HepG2 (cell line): Measurements from ENCODE around the gene PRSS36. TPM values are rescaled to one million over a fixed set of nuclear protein-coding genes. Genes with fewer than 3 reads are reported as not detected.

Experiments
- ATF1 ChIP-seq: IDR thresholded peaks from 2 replicates; pipeline ENCODE4 v1.6.1; 2016; ENCODE audit warnings: mild to moderate bottlenecking, control low read depth
- CBFB ChIP-seq: sonication (generic); formaldehyde crosslinking; IDR thresholded peaks from 2 replicates; pipeline ENCODE4 v1.4.0; 2020; ENCODE audit warnings: missing genetic modification reagents
- MIER2 ChIP-seq: IDR thresholded peaks from 2 replicates; pipeline ENCODE4 v1.6.1; 2016; ENCODE audit warnings: missing biosample characterization, missing genetic modification reagents
- MYNN ChIP-seq: sonication (generic); formaldehyde crosslinking; IDR thresholded peaks from 2 replicates; pipeline ENCODE4 v1.4.0; 2020; ENCODE audit warnings: mild to moderate bottlenecking, low read depth, missing genetic modification reagents
- NFYC ChIP-seq: IDR thresholded peaks from 2 replicates; pipeline ENCODE4 v1.6.1; 2016; ENCODE audit warnings: missing genetic modification reagents, missing compliant biosample characterization
- NKX3-1 ChIP-seq: sonication (generic); formaldehyde crosslinking; IDR thresholded peaks from 2 replicates; pipeline ENCODE4 v1.5.0; 2020; ENCODE audit warnings: missing genetic modification reagents
- NONO ChIP-seq, 2 experiments: fragments of 450-650 bp in 1 of 2; sonication (generic) in 1 of 2; formaldehyde crosslinking in 1 of 2; IDR thresholded peaks in 1 of 2; conservative IDR thresholded peaks in 1 of 2; 2 replicates each; pipeline versions ENCODE4 v1.6.1 to v1.8.0; 2017 to 2022; ENCODE audit warnings: mild to moderate bottlenecking in 1 of 2, missing genetic modification reagents in 1 of 2, moderate library complexity in 1 of 2
- NR2F2 ChIP-seq: IDR thresholded peaks from 2 replicates; pipeline ENCODE4 v1.6.1; 2012; ENCODE audit warnings: low read depth, inconsistent platforms, borderline replicate concordance
- TGIF2 ChIP-seq: IDR thresholded peaks from 2 replicates; pipeline ENCODE4 v1.6.1; 2016; ENCODE audit warnings: control low read depth, missing compliant biosample characterization
- XRCC5 ChIP-seq: fragments of 200-400 bp; formaldehyde crosslinking; optimal IDR thresholded peaks from 2 replicates; pipeline ENCODE3; 2017; ENCODE audit warnings: mild to moderate bottlenecking, low read length
- ZNF335 ChIP-seq: sonication (generic); formaldehyde crosslinking; IDR thresholded peaks from 2 replicates; pipeline ENCODE4 v1.4.0; 2020; ENCODE audit warnings: missing genetic modification reagents
- ZNF501 ChIP-seq: sonication (generic); formaldehyde crosslinking; IDR thresholded peaks from 2 replicates; pipeline ENCODE4 v1.5.1; 2020; ENCODE audit warnings: mild to moderate bottlenecking, moderate library complexity, missing genetic modification reagents
- ZNF772 ChIP-seq: sonication (generic); formaldehyde crosslinking; IDR thresholded peaks from 2 replicates; pipeline ENCODE4 v1.5.0; 2020; ENCODE audit warnings: mild to moderate bottlenecking, missing genetic modification reagents
- ZNF776 ChIP-seq: sonication (generic); formaldehyde crosslinking; IDR thresholded peaks from 2 replicates; pipeline ENCODE4 v1.4.0; 2020; ENCODE audit warnings: mild to moderate bottlenecking, missing genetic modification reagents
- polyA plus RNA-seq, 8 experiments: library from polyadenylated mRNA; depleted of rRNA in 3 of 8; stranded (reverse) in 7 of 8; unstranded in 1 of 8; fragments of >200 nt; fragmentation: Illumina TruSeq in 4 of 8; extraction: Trizol in 4 of 8; gene quantifications; 2 replicates each; pipeline versions ENCODE4 v1.2.1 to v1.2.3, GENCODE V29; 2011 to 2016; ENCODE audit warnings: low read depth in 4 of 8, missing spikeins in 1 of 8, mixed read lengths in 1 of 8; ENCODE audit not compliant: insufficient read depth in 1 of 8
- total RNA-seq, 5 experiments: library from RNA; depleted of rRNA; stranded (reverse); fragments of >200 nt; fragmentation: Illumina TruSeq; extraction: Trizol; gene quantifications; 2 replicates each; pipeline ENCODE4 v1.2.3, GENCODE V29; 2016; ENCODE audit warnings: low read depth in 1 of 5
- TF ChIP-seq, protein P1 (sequence below): sonication (generic); formaldehyde crosslinking; IDR thresholded peaks from 2 replicates; pipeline ENCODE4 v1.5.0; 2020; ENCODE audit warnings: mild to moderate bottlenecking, missing genetic modification reagents
- TF ChIP-seq, protein P2 (sequence below): IDR thresholded peaks from 2 replicates; pipeline ENCODE4 v1.6.1; 2016; ENCODE audit warnings: low read depth
- TF ChIP-seq, protein P3 (sequence below): IDR thresholded peaks from 2 replicates; pipeline ENCODE4 v1.4.0; 2020; ENCODE audit warnings: mild to moderate bottlenecking, missing genetic modification reagents
- TF ChIP-seq, protein P4 (sequence below): IDR thresholded peaks from 2 replicates; pipeline ENCODE4 v1.6.1; 2018; ENCODE audit warnings: missing genetic modification reagents
- TF ChIP-seq, protein P5 (sequence below): sonication (generic); formaldehyde crosslinking; IDR thresholded peaks from 2 replicates; pipeline ENCODE4 v1.5.0; 2020; ENCODE audit warnings: missing genetic modification reagents

PRSS36 gene
- total and polyA plus RNA-seq, 2 of the 13 experiments (the other 11 are each of a cell fraction or from before 2014, with no cell fraction given), result 1.5 to 2.1 TPM

- TF ChIP-seq, protein P1, sequence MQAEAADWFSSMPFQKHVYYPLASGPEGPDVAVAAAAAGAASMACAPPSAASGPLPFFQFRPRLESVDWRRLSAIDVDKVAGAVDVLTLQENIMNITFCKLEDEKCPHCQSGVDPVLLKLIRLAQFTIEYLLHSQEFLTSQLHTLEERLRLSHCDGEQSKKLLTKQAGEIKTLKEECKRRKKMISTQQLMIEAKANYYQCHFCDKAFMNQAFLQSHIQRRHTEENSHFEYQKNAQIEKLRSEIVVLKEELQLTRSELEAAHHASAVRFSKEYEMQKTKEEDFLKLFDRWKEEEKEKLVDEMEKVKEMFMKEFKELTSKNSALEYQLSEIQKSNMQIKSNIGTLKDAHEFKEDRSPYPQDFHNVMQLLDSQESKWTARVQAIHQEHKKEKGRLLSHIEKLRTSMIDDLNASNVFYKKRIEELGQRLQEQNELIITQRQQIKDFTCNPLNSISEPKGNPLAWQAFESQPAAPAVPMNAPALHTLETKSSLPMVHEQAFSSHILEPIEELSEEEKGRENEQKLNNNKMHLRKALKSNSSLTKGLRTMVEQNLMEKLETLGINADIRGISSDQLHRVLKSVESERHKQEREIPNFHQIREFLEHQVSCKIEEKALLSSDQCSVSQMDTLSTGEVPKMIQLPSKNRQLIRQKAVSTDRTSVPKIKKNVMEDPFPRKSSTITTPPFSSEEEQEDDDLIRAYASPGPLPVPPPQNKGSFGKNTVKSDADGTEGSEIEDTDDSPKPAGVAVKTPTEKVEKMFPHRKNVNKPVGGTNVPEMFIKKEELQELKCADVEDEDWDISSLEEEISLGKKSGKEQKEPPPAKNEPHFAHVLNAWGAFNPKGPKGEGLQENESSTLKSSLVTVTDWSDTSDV (CRISPR knock-in tag), result peak; percentile 78
- peak; percentile 99 for TF ChIP-seq NONO (IDR thresholded peaks at IDR 0.05)
- peak; percentile 90 for TF ChIP-seq NONO (CRISPR knock-in tag; conservative IDR thresholded peaks at IDR 0.05)
- TF ChIP-seq MYNN, result no peak; the same call in 1 of the 2 replicates
- peak; percentile 83; the same call in 1 of the 2 replicates for TF ChIP-seq ZNF776 (CRISPR knock-in tag)
- TF ChIP-seq ZNF772 (CRISPR knock-in tag), result peak; percentile 52
- TF ChIP-seq NKX3-1 (CRISPR knock-in tag), result peak; percentile 95
- TF ChIP-seq ZNF501 (CRISPR knock-in tag), result peak; percentile 96
- peak; percentile 89 for TF ChIP-seq TGIF2
- TF ChIP-seq, protein P2, sequence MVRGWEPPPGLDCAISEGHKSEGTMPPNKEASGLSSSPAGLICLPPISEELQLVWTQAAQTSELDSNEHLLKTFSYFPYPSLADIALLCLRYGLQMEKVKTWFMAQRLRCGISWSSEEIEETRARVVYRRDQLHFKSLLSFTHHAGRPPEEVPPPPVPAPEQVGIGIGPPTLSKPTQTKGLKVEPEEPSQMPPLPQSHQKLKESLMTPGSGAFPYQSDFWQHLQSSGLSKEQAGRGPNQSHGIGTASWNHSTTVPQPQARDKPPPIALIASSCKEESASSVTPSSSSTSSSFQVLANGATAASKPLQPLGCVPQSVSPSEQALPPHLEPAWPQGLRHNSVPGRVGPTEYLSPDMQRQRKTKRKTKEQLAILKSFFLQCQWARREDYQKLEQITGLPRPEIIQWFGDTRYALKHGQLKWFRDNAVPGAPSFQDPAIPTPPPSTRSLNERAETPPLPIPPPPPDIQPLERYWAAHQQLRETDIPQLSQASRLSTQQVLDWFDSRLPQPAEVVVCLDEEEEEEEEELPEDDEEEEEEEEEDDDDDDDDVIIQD (CRISPR knock-in tag), result peak; percentile 68; the same call in 1 of the 2 replicates
- peak; percentile 88; the same call in 1 of the 2 replicates for TF ChIP-seq CBFB (CRISPR knock-in tag)
- peak; percentile 71; the same call in 1 of the 2 replicates for TF ChIP-seq NR2F2
- TF ChIP-seq, protein P3, sequence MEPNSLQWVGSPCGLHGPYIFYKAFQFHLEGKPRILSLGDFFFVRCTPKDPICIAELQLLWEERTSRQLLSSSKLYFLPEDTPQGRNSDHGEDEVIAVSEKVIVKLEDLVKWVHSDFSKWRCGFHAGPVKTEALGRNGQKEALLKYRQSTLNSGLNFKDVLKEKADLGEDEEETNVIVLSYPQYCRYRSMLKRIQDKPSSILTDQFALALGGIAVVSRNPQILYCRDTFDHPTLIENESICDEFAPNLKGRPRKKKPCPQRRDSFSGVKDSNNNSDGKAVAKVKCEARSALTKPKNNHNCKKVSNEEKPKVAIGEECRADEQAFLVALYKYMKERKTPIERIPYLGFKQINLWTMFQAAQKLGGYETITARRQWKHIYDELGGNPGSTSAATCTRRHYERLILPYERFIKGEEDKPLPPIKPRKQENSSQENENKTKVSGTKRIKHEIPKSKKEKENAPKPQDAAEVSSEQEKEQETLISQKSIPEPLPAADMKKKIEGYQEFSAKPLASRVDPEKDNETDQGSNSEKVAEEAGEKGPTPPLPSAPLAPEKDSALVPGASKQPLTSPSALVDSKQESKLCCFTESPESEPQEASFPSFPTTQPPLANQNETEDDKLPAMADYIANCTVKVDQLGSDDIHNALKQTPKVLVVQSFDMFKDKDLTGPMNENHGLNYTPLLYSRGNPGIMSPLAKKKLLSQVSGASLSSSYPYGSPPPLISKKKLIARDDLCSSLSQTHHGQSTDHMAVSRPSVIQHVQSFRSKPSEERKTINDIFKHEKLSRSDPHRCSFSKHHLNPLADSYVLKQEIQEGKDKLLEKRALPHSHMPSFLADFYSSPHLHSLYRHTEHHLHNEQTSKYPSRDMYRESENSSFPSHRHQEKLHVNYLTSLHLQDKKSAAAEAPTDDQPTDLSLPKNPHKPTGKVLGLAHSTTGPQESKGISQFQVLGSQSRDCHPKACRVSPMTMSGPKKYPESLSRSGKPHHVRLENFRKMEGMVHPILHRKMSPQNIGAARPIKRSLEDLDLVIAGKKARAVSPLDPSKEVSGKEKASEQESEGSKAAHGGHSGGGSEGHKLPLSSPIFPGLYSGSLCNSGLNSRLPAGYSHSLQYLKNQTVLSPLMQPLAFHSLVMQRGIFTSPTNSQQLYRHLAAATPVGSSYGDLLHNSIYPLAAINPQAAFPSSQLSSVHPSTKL, result no peak
- peak; percentile 51 for TF ChIP-seq MIER2 (CRISPR knock-in tag)
- TF ChIP-seq NFYC (CRISPR knock-in tag), result peak; percentile 56; the same call in 1 of the 2 replicates
- TF ChIP-seq, protein P4, sequence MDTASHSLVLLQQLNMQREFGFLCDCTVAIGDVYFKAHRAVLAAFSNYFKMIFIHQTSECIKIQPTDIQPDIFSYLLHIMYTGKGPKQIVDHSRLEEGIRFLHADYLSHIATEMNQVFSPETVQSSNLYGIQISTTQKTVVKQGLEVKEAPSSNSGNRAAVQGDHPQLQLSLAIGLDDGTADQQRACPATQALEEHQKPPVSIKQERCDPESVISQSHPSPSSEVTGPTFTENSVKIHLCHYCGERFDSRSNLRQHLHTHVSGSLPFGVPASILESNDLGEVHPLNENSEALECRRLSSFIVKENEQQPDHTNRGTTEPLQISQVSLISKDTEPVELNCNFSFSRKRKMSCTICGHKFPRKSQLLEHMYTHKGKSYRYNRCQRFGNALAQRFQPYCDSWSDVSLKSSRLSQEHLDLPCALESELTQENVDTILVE (CRISPR knock-in tag), result peak; percentile 43; the same call in 1 of the 2 replicates
- TF ChIP-seq, protein P5, sequence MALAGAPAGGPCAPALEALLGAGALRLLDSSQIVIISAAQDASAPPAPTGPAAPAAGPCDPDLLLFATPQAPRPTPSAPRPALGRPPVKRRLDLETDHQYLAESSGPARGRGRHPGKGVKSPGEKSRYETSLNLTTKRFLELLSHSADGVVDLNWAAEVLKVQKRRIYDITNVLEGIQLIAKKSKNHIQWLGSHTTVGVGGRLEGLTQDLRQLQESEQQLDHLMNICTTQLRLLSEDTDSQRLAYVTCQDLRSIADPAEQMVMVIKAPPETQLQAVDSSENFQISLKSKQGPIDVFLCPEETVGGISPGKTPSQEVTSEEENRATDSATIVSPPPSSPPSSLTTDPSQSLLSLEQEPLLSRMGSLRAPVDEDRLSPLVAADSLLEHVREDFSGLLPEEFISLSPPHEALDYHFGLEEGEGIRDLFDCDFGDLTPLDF (CRISPR knock-in tag), result no peak; the same call in 1 of the 2 replicates
- peak; percentile 51; the same call in 1 of the 2 replicates for TF ChIP-seq ATF1 (CRISPR knock-in tag)
- TF ChIP-seq ZNF335 (CRISPR knock-in tag), result no peak; the same call in 1 of the 2 replicates
- peak; percentile 28 for TF ChIP-seq XRCC5
Measured at GRCh38 chr16:31179747-31180459, 30.0 kb upstream of the PRSS36 start, which contains the start of gene FUS (continued).
